ENCODE data around the gene COBL. TPM values are rescaled to one million over a fixed set of nuclear protein-coding genes. Genes with fewer than 3 reads are reported as not detected.

The COBL gene
- total and polyA plus RNA-seq, 9 of the 15 experiments (the other 6 are each of a cell fraction or from before 2014, with no cell fraction given): 0.01 to 2.4 (median 0.09) TPM; not detected in 3

DNA sequence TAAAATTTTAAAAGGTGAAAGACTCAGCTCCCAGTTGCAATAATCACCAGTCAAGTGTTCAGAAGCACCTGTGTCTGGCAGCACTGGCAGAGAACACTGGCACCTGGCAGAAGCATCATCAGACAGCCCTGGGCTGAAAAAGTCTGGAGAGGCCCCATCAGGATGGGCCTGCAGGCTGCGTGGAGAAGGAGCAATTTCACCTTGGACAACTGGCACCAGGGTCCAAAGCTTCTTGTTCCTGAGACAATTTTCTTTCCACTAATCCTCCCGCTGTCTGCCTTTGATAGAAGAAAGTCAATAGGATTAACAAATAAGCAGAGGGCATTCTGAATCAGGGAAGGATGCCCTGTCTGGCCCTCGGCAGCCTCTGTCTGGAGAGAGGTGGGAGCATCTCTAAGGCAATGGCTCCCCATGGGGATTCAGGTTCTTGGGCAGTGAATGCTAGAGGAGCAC lies 6.5 kb downstream of the COBL start:
- Histone ChIP-seq H3K4me2 (ENCODE audit: insufficient read depth, low read length) (no peak overlapping the region), H3K9me3 (replicated peaks; ENCODE audit: control insufficient read depth, insufficient read depth, low read depth, low read length) (no peaks in the 10 kb centered on the region), H3K36me3 (ENCODE audit: control insufficient read depth, insufficient read depth, low read length) (no peaks in the 10 kb centered on the region), H3K9me1 (ENCODE audit: control insufficient read depth, insufficient read depth, low read length) (no peaks in the 10 kb centered on the region), H3K27ac (ENCODE audit: extremely low read depth, low read depth, low read length) (no peak overlapping the region), H2AFZ (ENCODE audit: low read depth, low read length) (no peak overlapping the region), H3K27me3 (ENCODE audit: control insufficient read depth in 2 of 2, insufficient read depth in 2 of 2, low read length in 2 of 2) (peaks cover 27 to 35% of the 10 kb centered on the region in 2 experiments), H3K4me3 (no peak overlapping the region), H3K4me1 (replicated peaks in 1 of 2; ENCODE audit: control insufficient read depth in 2 of 2, insufficient read depth in 2 of 2, low read length in 2 of 2) (no peaks in the 10 kb centered on the region), H3K9ac (ENCODE audit: insufficient read depth in 1 of 2, low read depth in 2 of 2, low read length in 2 of 2) (no peak overlapping the region), H3K79me2 (ENCODE audit: control insufficient read depth, insufficient read depth, low read length) (no peaks in the 10 kb centered on the region), H4K20me1 (replicated peaks; ENCODE audit: control insufficient read depth, insufficient read depth, low read length) (no peaks in the 10 kb centered on the region; the same call in 1 of the 2 replicates)
- intact Hi-C loops (cut with micrococcal nuclease): no loop called here
- FAIRE-seq (no peak), ATAC-seq (no peak), DNase-seq (ENCODE audit: extremely low read depth in 1 of 4, low spot score in 3 of 4) (no peak)
- ChIA-PET CTCF (ENCODE audit: low intra/inter-chr PET ratio) (no interaction called here), POLR2A (no interaction called here)
- 2% methylated on average over 3 of the region's 3 CpGs for WGBS (ENCODE audit: insufficient coverage, low coverage, missing lambda C conversion rate)
- in situ Hi-C loops (cut with MboI): no loop called here
- BruUV-seq (replicated peaks): no TSS peak
- TF ChIP-seq NCOA1 (IDR thresholded peaks at IDR 0.05; ENCODE audit: low read depth) (no peak), E2F8 (IDR thresholded peaks at IDR 0.05; ENCODE audit: low read depth, partially characterized antibody) (no peak), MYNN (IDR thresholded peaks at IDR 0.05) (no peak), MYNN (CRISPR knock-in tag; IDR thresholded peaks at IDR 0.05) (no peak), ZNF239 (CRISPR knock-in tag; IDR thresholded peaks at IDR 0.05) (no peak), MBD1 (CRISPR knock-in tag; IDR thresholded peaks at IDR 0.05) (no peak), ZNF232 (CRISPR knock-in tag; IDR thresholded peaks at IDR 0.05) (no peak), ZNF24 (IDR thresholded peaks at IDR 0.05) (no peak), TEAD1 (CRISPR knock-in tag; IDR thresholded peaks at IDR 0.05) (no peak), HOXB6 (CRISPR knock-in tag; IDR thresholded peaks at IDR 0.05; ENCODE audit: borderline replicate concordance) (no peak), PRPF4 (IDR thresholded peaks at IDR 0.05; ENCODE audit: insufficient read depth, low read depth, low read length, poor library complexity, severe bottlenecking) (no peak), RB1 (IDR thresholded peaks at IDR 0.05; ENCODE audit: low read depth) (no peak), CBX1 (IDR thresholded peaks at IDR 0.05; ENCODE audit: low read depth) (no peak), HINFP (tag; conservative IDR thresholded peaks at IDR 0.05; ENCODE audit: low read depth) (no peak)
- TF ChIP-seq, protein P1, sequence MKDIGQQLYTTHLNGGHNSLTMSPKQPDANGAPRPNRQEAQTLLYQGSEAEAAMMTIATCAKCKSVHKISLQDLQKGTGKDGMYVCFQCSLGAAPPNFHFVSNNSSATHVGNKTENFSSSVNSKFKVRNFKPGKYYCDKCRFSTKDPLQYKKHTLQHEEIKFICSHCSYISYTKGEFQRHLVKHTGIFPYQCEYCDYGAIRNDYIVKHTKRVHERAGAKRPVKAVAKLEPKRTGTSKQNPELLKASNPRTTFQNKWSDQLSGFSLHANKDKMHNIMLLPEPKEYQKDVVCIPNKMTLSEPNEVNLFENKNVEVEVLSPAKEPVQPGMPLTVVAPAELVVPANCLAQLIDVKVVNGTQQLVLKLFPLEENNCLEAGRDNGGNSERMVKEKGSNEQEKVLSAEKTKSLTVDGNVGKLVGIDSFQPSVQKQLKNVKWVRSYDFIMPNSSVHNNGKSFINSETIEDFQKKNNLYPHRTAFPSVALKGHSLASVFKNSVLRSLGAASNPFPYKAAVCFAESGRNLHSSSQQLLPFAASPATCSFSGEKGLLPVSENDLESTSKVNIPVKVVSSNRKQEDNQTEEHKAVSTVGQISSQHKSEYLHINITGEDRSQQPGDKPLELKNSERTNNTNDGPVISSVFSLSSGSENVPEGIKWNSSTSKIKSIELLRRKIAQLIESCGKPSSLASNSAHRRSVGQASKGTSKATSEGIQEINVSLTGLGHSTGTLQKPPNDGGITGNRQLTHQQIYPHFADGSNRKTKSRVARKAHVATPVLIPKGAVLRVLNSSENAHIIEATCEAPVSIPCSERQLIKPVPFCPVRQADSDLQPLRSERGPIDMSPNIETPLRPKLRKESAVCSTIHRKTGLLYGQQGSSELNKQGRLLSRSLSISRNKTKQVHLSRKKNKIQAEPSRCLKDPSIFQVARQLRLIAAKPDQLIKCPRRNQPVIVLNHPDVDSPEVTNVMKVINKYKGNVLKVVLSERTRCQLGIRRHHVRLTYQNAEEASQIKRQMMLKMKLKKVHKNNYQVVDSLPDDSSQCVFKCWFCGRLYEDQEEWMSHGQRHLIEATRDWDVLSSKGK (CRISPR knock-in tag; IDR thresholded peaks at IDR 0.05): no peak
